Osteoblast (primary cell): ENCODE data around the gene GAB2. TPM values are rescaled to one million over a fixed set of nuclear protein-coding genes. Genes with fewer than 3 reads are reported as not detected.

Experiments
- DNase-seq: peaks from one replicate; pipeline ENCODE4 v3.0.0; 2011; ENCODE audit warnings: low spot score, mixed read lengths; ENCODE audit not compliant: insufficient read length; ENCODE audit errors: missing footprints
- H2AFZ ChIP-seq: 2 replicates; pipeline ENCODE4 v1.6.0; 2011; ENCODE audit warnings: mild to moderate bottlenecking, low read length
- H3K27ac ChIP-seq: 2 replicates; pipeline ENCODE4 v1.5.1; 2011; ENCODE audit warnings: mild to moderate bottlenecking, low read depth, low read length, moderate library complexity
- H3K27me3 ChIP-seq: 2 replicates; pipeline ENCODE4 v1.6.0; 2012; ENCODE audit warnings: mild to moderate bottlenecking, control low read depth, inconsistent platforms, low read length, moderate library complexity; ENCODE audit not compliant: insufficient read depth
- H3K36me3 ChIP-seq: 2 replicates; pipeline ENCODE4 v1.5.1; 2011; ENCODE audit warnings: mild to moderate bottlenecking, low read length, control low read depth, moderate library complexity; ENCODE audit not compliant: insufficient read depth
- H3K4me1 ChIP-seq: 2 replicates; pipeline ENCODE4 v1.5.1; 2011; ENCODE audit warnings: mild to moderate bottlenecking, low read length, control low read depth, moderate library complexity; ENCODE audit not compliant: insufficient read depth
- H3K4me2 ChIP-seq: 2 replicates; pipeline ENCODE4 v1.6.0; 2011; ENCODE audit warnings: mild to moderate bottlenecking, low read length; ENCODE audit not compliant: insufficient read depth
- H3K4me3 ChIP-seq: fragments of 200-600 bp; sonication (generic); 3 replicates; pipeline ENCODE4 v1.5.1; 2012; ENCODE audit warnings: mild to moderate bottlenecking, low read length, inconsistent platforms; ENCODE audit not compliant: insufficient read depth
- H3K79me2 ChIP-seq: 2 replicates; pipeline ENCODE4 v1.6.0; 2012; ENCODE audit warnings: mild to moderate bottlenecking, low read length, control low read depth, inconsistent platforms; ENCODE audit not compliant: insufficient read depth
- H3K9me3 ChIP-seq: 2 replicates; pipeline ENCODE4 v1.5.1; 2011; ENCODE audit warnings: low read depth, low read length, control low read depth
- H4K20me1 ChIP-seq: 2 replicates; pipeline ENCODE4 v1.6.0; 2012; ENCODE audit warnings: mild to moderate bottlenecking, low read length, control low read depth; ENCODE audit not compliant: insufficient read depth
- CTCF ChIP-seq: IDR thresholded peaks from 2 replicates; pipeline ENCODE4 v1.5.1; 2011; ENCODE audit warnings: mild to moderate bottlenecking, low read depth, low read length, moderate library complexity; ENCODE audit errors: extremely low read depth
- total RNA-seq: library from RNA; depleted of rRNA; stranded (reverse); fragments of >200 nt; gene quantifications from 2 replicates; pipeline ENCODE4 v1.2.3, GENCODE V29; 2012

The GAB2 gene
- total RNA-seq, 1 donor = 18.5 TPM

- H3K79me2 ChIP-seq = peaks cover 14% of the 10 kb centered on the region
- H3K4me1 ChIP-seq = peaks cover 37% of the 10 kb centered on the region
- peak overlapping the region; percentile 82 for H2AFZ ChIP-seq
- peak; percentile 49 for TF ChIP-seq CTCF
- H3K27me3 ChIP-seq = no peaks in the 10 kb centered on the region
- no peaks in the 10 kb centered on the region for H4K20me1 ChIP-seq
- peak overlapping the region; percentile 90 for H3K4me2 ChIP-seq
- peak; percentile 94 for DNase-seq
- peak overlapping the region; percentile 93 for H3K27ac ChIP-seq
- H3K9me3 ChIP-seq = no peaks in the 10 kb centered on the region
- H3K4me3 ChIP-seq = peak overlapping the region; percentile 79
- H3K36me3 ChIP-seq = no peaks in the 10 kb centered on the region
Observed at GRCh38 chr11:78416285-78417174, 1.1 kb downstream of the GAB2 start.

- TF ChIP-seq CTCF = no peak
- Histone ChIP-seq H4K20me1 (no peaks in the 10 kb centered on the region), H3K27me3 (no peaks in the 10 kb centered on the region), H3K27ac (no peak overlapping the region), H3K9me3 (no peaks in the 10 kb centered on the region), H3K79me2 (peaks cover 23% of the 10 kb centered on the region), H2AFZ (no peak overlapping the region), H3K4me1 (peaks cover 28% of the 10 kb centered on the region), H3K4me2 (no peak overlapping the region), H3K4me3 (no peak overlapping the region), H3K36me3 (no peaks in the 10 kb centered on the region)
- DNase-seq = no peak
Observed at GRCh38 chr11:78415338-78415737, 2.3 kb downstream of the GAB2 start.

- peak; percentile 51 for DNase-seq
- no peaks in the 10 kb centered on the region for H3K36me3 ChIP-seq
- H3K27me3 ChIP-seq = no peaks in the 10 kb centered on the region
- no peak overlapping the region for H3K27ac ChIP-seq
- H3K79me2 ChIP-seq = peaks cover 26% of the 10 kb centered on the region
- H3K4me2 ChIP-seq = no peak overlapping the region
- no peak overlapping the region for H2AFZ ChIP-seq
- H3K4me3 ChIP-seq = no peak overlapping the region
- peaks cover 20% of the 10 kb centered on the region for H3K4me1 ChIP-seq
- TF ChIP-seq CTCF = peak; percentile 64
- no peaks in the 10 kb centered on the region for H4K20me1 ChIP-seq
- H3K9me3 ChIP-seq = no peaks in the 10 kb centered on the region
Observed at GRCh38 chr11:78414321-78415051, 3.1 kb downstream of the GAB2 start.

- H3K4me1 ChIP-seq = no peaks in the 10 kb centered on the region
- H3K4me3 ChIP-seq = no peak overlapping the region
- no peak for DNase-seq
- H3K4me2 ChIP-seq = no peak overlapping the region
- H3K27ac ChIP-seq = no peak overlapping the region
- TF ChIP-seq CTCF = no peak
- H3K27me3 ChIP-seq = no peaks in the 10 kb centered on the region
- H3K79me2 ChIP-seq = peaks cover 45% of the 10 kb centered on the region
- no peak overlapping the region for H2AFZ ChIP-seq
- no peaks in the 10 kb centered on the region for H3K36me3 ChIP-seq
- peaks cover 8% of the 10 kb centered on the region for H4K20me1 ChIP-seq
- no peaks in the 10 kb centered on the region for H3K9me3 ChIP-seq
Observed at GRCh38 chr11:78408619-78409018, 9.0 kb downstream of the GAB2 start.
